ENCODE data around the gene MORN5.

Gene MORN5

GRCh38 chr9:122220673-122221182 is 61.0 kb downstream of the MORN5 start:
- Histone ChIP-seq H3K4me2 (ENCODE audit: low read length, poor library complexity, severe bottlenecking) (no peak overlapping the region), H3K23ac (ENCODE audit: low read length in 2 of 2) (no peak overlapping the region), H3K4me3 (ENCODE audit: insufficient read depth in 1 of 2, low read depth in 1 of 2, low read length in 2 of 2) (no peak overlapping the region), H3K14ac (ENCODE audit: low read length in 2 of 2) (no peak overlapping the region), H4K91ac (ENCODE audit: low read length) (no peak overlapping the region), H2AK5ac (ENCODE audit: low read length, severe bottlenecking) (no peak overlapping the region), H3K36me3 (ENCODE audit: control insufficient read depth in 1 of 2, insufficient read depth in 2 of 2, low read depth in 1 of 2, low read length in 2 of 2) (no peaks in the 10 kb centered on the region), H2AFZ (ENCODE audit: low read depth, low read length) (no peak overlapping the region), H3K4me1 (ENCODE audit: control insufficient read depth, insufficient read depth, low read depth, low read length) (peaks cover 20% of the 10 kb centered on the region), H2BK120ac (ENCODE audit: low read depth, low read length) (no peak overlapping the region), H3K4ac (ENCODE audit: low read depth in 1 of 2, low read length in 2 of 2) (no peak overlapping the region), H3K9ac (ENCODE audit: low read length) (no peak overlapping the region), H2BK12ac (ENCODE audit: low read length in 2 of 2) (no peak overlapping the region), H3K79me1 (replicated peaks; ENCODE audit: low read length, poor library complexity, severe bottlenecking) (no peaks in the 10 kb centered on the region), H4K8ac (ENCODE audit: low read length) (no peak overlapping the region), H2BK5ac (ENCODE audit: low read depth, low read length, poor library complexity, severe bottlenecking) (no peak overlapping the region), H3K27me3 (ENCODE audit: control insufficient read depth in 1 of 2, insufficient read depth in 1 of 2, low read length in 2 of 2) (peaks cover 100% of the 10 kb centered on the region in 2 experiments), H3K9me3 (ENCODE audit: control insufficient read depth, low read length) (no peaks in the 10 kb centered on the region), H2BK15ac (ENCODE audit: low read depth, poor library complexity, severe bottlenecking) (no peak overlapping the region), H3K27ac (ENCODE audit: low read length, poor library complexity, severe bottlenecking) (no peak overlapping the region), H3K18ac (ENCODE audit: low read depth in 1 of 2, low read length in 2 of 2) (no peak overlapping the region)
- WGBS: 9% methylated on average over 15 of the region's 18 CpGs
- no peak for DNase-seq

- no peaks in the 10 kb centered on the region for H3K79me1 ChIP-seq (replicated peaks; ENCODE audit: low read length, poor library complexity, severe bottlenecking)
Measured at GRCh38 chr9:122221183-122221811, 61.6 kb downstream of the MORN5 start.

GRCh38 chr9:122222791-122223190 is 63.1 kb downstream of the MORN5 start:
- no peak overlapping the region for H3K18ac ChIP-seq (ENCODE audit: low read depth in 1 of 2, low read length in 2 of 2)
- WGBS: 30% methylated on average over 3 of the region's 5 CpGs
- no peak overlapping the region for H3K9ac ChIP-seq (ENCODE audit: low read length)

More at GRCh38 chr9:122221183-122221811, 61.6 kb downstream of the MORN5 start:
- no peak overlapping the region for H2BK15ac ChIP-seq (ENCODE audit: low read depth, poor library complexity, severe bottlenecking)
- H2AFZ ChIP-seq (ENCODE audit: low read depth, low read length): no peak overlapping the region
- no peak overlapping the region for H3K4me3 ChIP-seq (ENCODE audit: insufficient read depth in 1 of 2, low read depth in 1 of 2, low read length in 2 of 2)
- H2BK12ac ChIP-seq (ENCODE audit: low read length in 2 of 2): no peak overlapping the region
- H4K91ac ChIP-seq (ENCODE audit: low read length): no peak overlapping the region
- no peak overlapping the region for H3K27ac ChIP-seq (ENCODE audit: low read length, poor library complexity, severe bottlenecking)
- H3K18ac ChIP-seq (ENCODE audit: low read depth in 1 of 2, low read length in 2 of 2): no peak overlapping the region
- no peak overlapping the region for H4K8ac ChIP-seq (ENCODE audit: low read length)
- DNase-seq: no peak
- no peak overlapping the region for H3K14ac ChIP-seq (ENCODE audit: low read length in 2 of 2)
- 6% methylated on average over 21 of the region's 27 CpGs for WGBS
- no peak overlapping the region for H2AK5ac ChIP-seq (ENCODE audit: low read length, severe bottlenecking)
- no peak overlapping the region for H2BK120ac ChIP-seq (ENCODE audit: low read depth, low read length)
- H3K4me1 ChIP-seq (ENCODE audit: control insufficient read depth, insufficient read depth, low read depth, low read length): peaks cover 24% of the 10 kb centered on the region
- no peak overlapping the region for H3K4me2 ChIP-seq (ENCODE audit: low read length, poor library complexity, severe bottlenecking)
- no peak overlapping the region for H3K9ac ChIP-seq (ENCODE audit: low read length)
- no peak overlapping the region for H2BK5ac ChIP-seq (ENCODE audit: low read depth, low read length, poor library complexity, severe bottlenecking)
- no peaks in the 10 kb centered on the region for H3K9me3 ChIP-seq (ENCODE audit: control insufficient read depth, low read length)
- peaks cover 100% of the 10 kb centered on the region in 2 experiments for H3K27me3 ChIP-seq (ENCODE audit: control insufficient read depth in 1 of 2, insufficient read depth in 1 of 2, low read length in 2 of 2)
- no peak overlapping the region for H3K4ac ChIP-seq (ENCODE audit: low read depth in 1 of 2, low read length in 2 of 2)
- no peaks in the 10 kb centered on the region for H3K36me3 ChIP-seq (ENCODE audit: control insufficient read depth in 1 of 2, insufficient read depth in 2 of 2, low read depth in 1 of 2, low read length in 2 of 2)
- H3K23ac ChIP-seq (ENCODE audit: low read length in 2 of 2): no peak overlapping the region

GRCh38 chr9:122223435-122223834 is 63.7 kb downstream of the MORN5 start:
- no peak overlapping the region for H3K14ac ChIP-seq (ENCODE audit: low read length in 2 of 2)
- WGBS: 75% methylated on average over 5 of the region's 5 CpGs

More at GRCh38 chr9:122222791-122223190, 63.1 kb downstream of the MORN5 start:
- H2BK15ac ChIP-seq (ENCODE audit: low read depth, poor library complexity, severe bottlenecking): no peak overlapping the region
- no peak overlapping the region for H3K14ac ChIP-seq (ENCODE audit: low read length in 2 of 2)
- no peak for DNase-seq
- H3K4ac ChIP-seq (ENCODE audit: low read depth in 1 of 2, low read length in 2 of 2): no peak overlapping the region
- H3K23ac ChIP-seq (ENCODE audit: low read length in 2 of 2): no peak overlapping the region
- H3K4me1 ChIP-seq (ENCODE audit: control insufficient read depth, insufficient read depth, low read depth, low read length): peaks cover 30% of the 10 kb centered on the region
- H3K79me1 ChIP-seq (replicated peaks; ENCODE audit: low read length, poor library complexity, severe bottlenecking): no peaks in the 10 kb centered on the region
- H2AK5ac ChIP-seq (ENCODE audit: low read length, severe bottlenecking): no peak overlapping the region
- H3K36me3 ChIP-seq (ENCODE audit: control insufficient read depth in 1 of 2, insufficient read depth in 2 of 2, low read depth in 1 of 2, low read length in 2 of 2): no peaks in the 10 kb centered on the region
- H3K27ac ChIP-seq (ENCODE audit: low read length, poor library complexity, severe bottlenecking): no peak overlapping the region
- H4K91ac ChIP-seq (ENCODE audit: low read length): no peak overlapping the region
- no peaks in the 10 kb centered on the region for H3K9me3 ChIP-seq (ENCODE audit: control insufficient read depth, low read length)
- H2BK5ac ChIP-seq (ENCODE audit: low read depth, low read length, poor library complexity, severe bottlenecking): no peak overlapping the region
- no peak overlapping the region for H3K4me3 ChIP-seq (ENCODE audit: insufficient read depth in 1 of 2, low read depth in 1 of 2, low read length in 2 of 2)
- no peak overlapping the region for H2AFZ ChIP-seq (ENCODE audit: low read depth, low read length)
- H2BK12ac ChIP-seq (ENCODE audit: low read length in 2 of 2): no peak overlapping the region
- H3K27me3 ChIP-seq (ENCODE audit: control insufficient read depth in 1 of 2, insufficient read depth in 1 of 2, low read length in 2 of 2): peaks cover 100% of the 10 kb centered on the region in 2 experiments
- H4K8ac ChIP-seq (ENCODE audit: low read length): no peak overlapping the region
- no peak overlapping the region for H3K4me2 ChIP-seq (ENCODE audit: low read length, poor library complexity, severe bottlenecking)
- no peak overlapping the region for H2BK120ac ChIP-seq (ENCODE audit: low read depth, low read length)

More at GRCh38 chr9:122223435-122223834, 63.7 kb downstream of the MORN5 start:
- no peak overlapping the region for H2BK5ac ChIP-seq (ENCODE audit: low read depth, low read length, poor library complexity, severe bottlenecking)
- H3K23ac ChIP-seq (ENCODE audit: low read length in 2 of 2): no peak overlapping the region
- no peak overlapping the region for H3K9ac ChIP-seq (ENCODE audit: low read length)
- no peaks in the 10 kb centered on the region for H3K36me3 ChIP-seq (ENCODE audit: control insufficient read depth in 1 of 2, insufficient read depth in 2 of 2, low read depth in 1 of 2, low read length in 2 of 2)
- no peaks in the 10 kb centered on the region for H3K79me1 ChIP-seq (replicated peaks; ENCODE audit: low read length, poor library complexity, severe bottlenecking)
- no peaks in the 10 kb centered on the region for H3K9me3 ChIP-seq (ENCODE audit: control insufficient read depth, low read length)
- H2AK5ac ChIP-seq (ENCODE audit: low read length, severe bottlenecking): no peak overlapping the region
- no peak overlapping the region for H3K4me2 ChIP-seq (ENCODE audit: low read length, poor library complexity, severe bottlenecking)
- no peak for DNase-seq
- H4K8ac ChIP-seq (ENCODE audit: low read length): no peak overlapping the region
- H2BK12ac ChIP-seq (ENCODE audit: low read length in 2 of 2): no peak overlapping the region
- no peak overlapping the region for H2AFZ ChIP-seq (ENCODE audit: low read depth, low read length)
- H3K4ac ChIP-seq (ENCODE audit: low read depth in 1 of 2, low read length in 2 of 2): no peak overlapping the region
- H3K4me3 ChIP-seq (ENCODE audit: insufficient read depth in 1 of 2, low read depth in 1 of 2, low read length in 2 of 2): no peak overlapping the region
- H2BK120ac ChIP-seq (ENCODE audit: low read depth, low read length): no peak overlapping the region
- peaks cover 32% of the 10 kb centered on the region for H3K4me1 ChIP-seq (ENCODE audit: control insufficient read depth, insufficient read depth, low read depth, low read length)
- H3K18ac ChIP-seq (ENCODE audit: low read depth in 1 of 2, low read length in 2 of 2): no peak overlapping the region
- no peak overlapping the region for H2BK15ac ChIP-seq (ENCODE audit: low read depth, poor library complexity, severe bottlenecking)
- H3K27ac ChIP-seq (ENCODE audit: low read length, poor library complexity, severe bottlenecking): no peak overlapping the region
- H4K91ac ChIP-seq (ENCODE audit: low read length): no peak overlapping the region
- peaks cover 98 to 99% of the 10 kb centered on the region in 2 experiments for H3K27me3 ChIP-seq (ENCODE audit: control insufficient read depth in 1 of 2, insufficient read depth in 1 of 2, low read length in 2 of 2)

Measured in mesenchymal stem cell (in vitro differentiated cells and primary cell).